GM21367 (cell line): ENCODE measurements around the gene RASGRP3.
A peak's percentile ranks its signal among the peaks of the same experiment; 100 is the strongest.
"Not testable (repeated sequence)": the region's sequence is repeated elsewhere in the genome, so short reads cannot be mapped to it uniquely, and the experiment has no call there.

Experiments
- ATAC-seq: cut with Tn5 transposase; IDR thresholded peaks from one replicate; pipeline ENCODE4 v1.9.1; 2021; ENCODE audit not compliant: unreplicated experiment

RASGRP3 gene

DNA sequence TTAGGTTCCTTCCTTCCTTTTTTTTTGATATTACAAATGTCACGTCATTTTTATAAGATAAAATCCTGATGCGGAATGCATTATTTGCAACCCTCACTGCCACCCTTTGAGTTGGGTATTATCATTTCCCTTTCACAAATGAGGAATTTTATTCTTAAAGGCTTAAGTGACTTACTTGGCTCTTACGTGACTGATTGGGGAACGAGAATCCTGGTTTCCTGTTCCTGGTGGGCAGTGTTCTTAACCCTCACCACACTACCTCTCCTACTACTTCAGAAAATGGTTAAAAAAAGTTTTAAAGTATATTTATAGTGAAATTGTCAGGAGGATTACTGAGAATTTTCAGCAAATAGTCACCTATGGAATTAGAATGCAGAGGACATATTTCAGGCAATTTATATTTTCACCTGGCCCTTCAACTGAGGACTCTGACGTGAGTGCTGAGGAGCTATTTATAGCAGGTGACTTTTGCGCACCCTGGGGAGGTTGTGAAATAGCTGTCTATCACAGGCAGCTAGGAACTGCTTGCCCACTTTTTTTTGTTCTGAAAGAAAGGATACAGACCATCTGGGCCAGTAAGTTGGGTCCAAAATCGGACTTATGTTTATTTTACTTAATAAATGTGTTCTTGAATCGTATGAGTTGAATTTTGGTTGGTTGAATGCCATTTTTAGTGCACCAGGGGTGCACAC, 18.7 kb upstream of the RASGRP3 start:
- peak; percentile 92 for ATAC-seq

DNA sequence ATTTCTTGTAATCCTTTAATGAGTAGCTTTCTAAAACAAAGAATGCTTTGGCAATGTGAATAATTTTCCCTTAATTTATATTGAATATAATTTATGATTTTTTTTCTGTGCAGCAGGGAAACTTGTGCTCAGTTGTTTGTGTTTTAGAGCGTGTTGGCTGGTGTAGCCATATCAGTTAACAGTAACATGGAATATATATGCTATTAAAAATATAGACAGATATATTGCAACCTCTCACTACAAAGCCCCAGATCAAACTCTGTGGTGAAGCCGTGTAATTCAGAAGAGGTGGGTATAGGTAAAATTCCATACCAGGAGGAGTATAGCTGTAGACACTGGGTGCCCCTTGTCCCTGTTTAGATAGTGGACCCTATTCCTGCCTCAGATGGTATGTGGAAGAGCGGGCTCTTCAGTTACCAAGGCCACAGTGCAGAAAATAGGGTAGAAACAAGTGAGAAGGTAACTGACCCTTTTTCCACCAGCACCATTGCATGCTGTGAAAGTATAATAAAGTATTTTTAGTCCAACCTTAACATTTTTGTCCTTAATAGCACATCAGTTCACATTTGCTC, 18.1 kb upstream of the RASGRP3 start:
- no peak for ATAC-seq

DNA sequence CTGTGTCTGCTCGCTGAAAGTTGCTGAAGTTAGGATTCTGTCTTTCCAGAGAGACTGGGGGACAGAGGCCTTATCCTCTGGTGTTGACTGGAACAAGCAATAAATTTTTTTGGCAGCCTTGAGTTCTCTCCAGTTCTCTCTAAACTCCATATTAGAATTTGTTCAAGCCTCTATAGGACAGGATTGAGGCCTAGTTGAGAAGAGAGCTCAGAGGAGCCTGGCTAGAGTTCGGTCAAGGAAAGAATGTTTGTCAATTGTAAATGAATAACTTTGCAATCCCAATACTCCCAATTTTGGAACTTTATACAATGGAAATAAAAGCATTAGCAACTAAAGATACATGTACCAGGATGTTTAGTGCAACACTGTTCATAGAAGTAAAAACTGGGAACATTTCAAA, 16.7 kb upstream of the RASGRP3 start:
- no peak for ATAC-seq

DNA sequence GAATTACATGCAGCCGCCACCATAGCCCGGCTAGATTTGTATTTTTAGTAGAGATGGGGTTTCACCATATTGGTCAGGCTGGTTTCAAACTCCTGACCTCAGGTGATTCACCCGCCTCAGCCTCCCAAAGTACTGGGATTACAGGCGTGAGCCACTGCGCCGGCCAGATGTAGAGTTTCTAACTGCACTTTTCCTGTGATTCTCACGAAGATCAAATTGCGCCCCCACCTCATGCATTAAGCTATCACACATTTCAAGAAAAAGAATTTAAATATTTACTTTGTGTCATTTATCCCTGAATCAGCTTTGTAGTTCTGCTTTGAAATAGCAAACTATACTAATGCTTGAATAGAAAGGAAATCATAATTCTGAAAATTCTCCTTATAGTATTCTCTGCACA, 13.9 kb upstream of the RASGRP3 start:
- not testable (repeated sequence) for ATAC-seq

DNA sequence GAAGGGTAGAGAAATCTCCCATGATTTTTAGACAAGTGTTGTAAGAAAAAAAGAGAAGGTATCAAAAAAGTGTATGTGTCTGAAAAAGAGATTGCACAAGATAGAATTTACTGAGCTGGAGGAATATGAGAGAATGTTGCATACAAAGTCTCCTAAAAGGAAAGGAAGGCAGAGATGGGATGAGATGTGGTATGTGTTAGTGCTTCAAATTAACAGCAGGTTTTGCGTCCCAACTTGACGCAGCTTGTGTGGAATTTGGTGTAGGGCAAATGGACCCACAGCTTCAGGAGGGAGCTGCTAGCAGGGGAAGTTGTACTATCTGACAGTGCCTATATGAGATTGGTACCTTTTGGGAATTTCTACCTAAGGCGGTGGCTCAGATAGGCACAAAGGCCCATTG, 9.0 kb upstream of the RASGRP3 start:
- ATAC-seq: no peak

DNA sequence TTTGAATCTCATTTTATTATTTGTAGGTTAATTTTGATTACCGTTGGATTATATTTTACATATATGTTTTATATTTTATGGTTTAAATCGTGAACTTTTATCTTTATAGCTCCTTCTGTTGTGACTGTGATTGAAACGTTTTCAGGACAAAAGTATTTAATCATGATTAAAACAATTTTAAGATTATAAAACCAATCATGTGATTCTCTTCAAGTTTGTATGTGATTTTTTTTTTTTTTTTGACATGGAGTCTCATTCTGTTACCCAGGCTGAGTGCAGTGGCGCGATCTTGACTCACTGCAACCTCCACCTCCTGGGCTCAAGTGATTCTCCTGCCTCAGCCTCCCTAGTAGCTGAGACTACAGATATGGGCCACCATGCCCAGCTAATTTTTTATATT, 7.2 kb upstream of the RASGRP3 start:
- no peak for ATAC-seq

DNA sequence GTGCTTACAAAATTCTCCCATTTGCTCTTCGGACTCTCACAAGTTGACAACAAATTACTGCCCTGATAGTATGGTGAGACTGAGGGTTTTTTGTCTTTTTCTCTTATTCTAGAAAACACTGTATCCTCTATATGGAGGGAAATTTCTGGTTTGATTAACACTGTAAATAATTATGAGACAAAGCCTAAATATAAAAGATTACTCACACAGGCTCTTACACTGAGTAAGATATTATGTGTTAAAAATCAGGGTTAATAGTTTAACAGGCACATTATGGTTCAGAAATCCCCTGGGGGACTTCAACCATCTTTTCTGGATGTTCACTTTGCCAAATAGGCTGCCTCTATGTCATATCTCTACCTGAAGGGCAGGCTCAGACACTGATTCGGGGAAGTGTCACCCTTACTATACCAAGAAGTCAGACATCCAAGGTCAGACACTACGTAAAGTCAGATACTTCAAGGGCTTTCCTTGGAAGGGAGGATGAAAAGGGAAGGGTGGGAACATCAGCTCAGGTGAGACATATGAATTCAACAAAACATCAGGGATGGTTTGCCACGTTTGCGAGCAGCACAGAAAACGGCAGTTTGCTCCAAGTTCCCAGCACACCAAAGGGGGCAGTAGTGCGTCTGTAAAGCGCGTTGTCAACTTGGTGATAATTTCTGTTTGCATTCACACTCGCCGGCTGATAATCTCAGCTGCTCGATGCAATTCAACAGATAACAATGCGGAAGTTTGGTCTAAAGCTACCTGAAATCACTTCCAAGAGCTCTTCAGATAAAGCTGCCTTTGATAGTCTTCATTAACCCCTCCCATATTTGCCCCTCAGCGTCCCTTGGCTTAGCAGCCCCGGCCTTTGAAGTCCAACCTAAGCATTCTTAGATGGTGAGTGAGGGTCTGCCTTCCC, 972 bp upstream of the RASGRP3 start:
- peak; percentile 42 for ATAC-seq

DNA sequence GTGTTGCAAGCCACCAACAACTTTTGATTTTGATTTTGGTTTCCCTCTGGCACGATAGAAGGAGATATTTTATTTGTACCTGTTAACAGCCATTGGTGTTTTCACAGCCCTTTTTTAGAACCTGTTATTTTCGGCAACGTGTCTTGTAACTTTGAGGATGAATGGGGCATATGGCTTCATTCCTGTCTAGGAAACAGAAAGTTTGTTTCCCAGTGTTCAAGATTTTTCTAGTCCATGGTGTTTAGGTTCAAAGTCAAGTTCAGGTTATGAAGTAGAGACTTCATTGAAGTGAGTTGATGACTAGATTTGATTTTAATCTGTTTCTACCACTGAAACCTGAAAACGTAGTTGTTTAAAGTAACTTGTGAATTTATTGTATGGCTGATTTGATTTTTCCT, 343 bp downstream of the RASGRP3 start:
- no peak for ATAC-seq

DNA sequence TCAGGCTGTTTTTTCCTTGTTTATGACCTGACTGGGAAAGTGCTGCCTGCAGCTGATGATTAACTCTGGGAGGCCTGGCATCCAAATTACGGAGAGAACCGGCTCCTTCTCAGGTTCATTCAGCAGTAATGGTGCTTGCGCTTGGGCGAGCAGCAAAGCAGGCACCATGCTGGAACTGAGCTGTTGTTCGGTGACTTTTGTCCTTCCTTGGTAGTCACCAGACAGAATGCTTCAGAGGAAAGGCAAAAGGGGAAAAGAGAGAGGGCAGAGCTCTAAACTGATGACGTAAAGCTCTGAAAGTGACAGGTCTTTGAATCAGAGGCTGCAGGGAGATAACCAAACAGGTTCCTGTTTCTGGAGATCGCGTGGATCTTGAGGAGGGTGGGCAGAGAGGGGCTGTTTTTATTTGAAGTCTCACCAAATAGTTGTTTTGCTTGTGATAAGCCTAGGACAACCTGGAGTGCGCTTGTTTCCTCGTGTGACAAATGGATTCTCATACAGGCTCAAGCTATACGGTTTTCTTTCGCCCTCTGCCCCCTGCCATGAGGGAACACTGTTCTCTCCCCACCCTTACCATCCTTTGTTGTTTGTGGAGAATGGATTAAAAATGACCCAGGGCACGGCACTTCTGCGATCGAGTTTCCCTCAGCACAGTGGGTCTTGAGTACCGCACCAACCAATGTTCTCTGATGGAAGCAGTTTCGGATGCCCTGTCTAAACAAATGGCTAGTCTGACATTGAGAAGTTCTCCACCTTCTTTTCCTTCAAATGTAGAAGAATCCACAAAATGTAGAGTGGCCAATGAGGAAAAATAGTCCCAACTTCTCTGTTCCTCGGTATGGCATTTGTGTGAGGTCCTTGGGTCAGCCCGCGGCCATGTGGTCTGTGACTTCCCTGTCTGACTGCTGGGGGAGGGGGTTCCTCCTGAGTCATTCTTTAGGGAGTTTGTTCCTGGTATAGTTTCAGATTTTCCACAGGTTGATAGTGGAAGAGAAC, 1.3 kb downstream of the RASGRP3 start:
- ATAC-seq: peak; percentile 29

DNA sequence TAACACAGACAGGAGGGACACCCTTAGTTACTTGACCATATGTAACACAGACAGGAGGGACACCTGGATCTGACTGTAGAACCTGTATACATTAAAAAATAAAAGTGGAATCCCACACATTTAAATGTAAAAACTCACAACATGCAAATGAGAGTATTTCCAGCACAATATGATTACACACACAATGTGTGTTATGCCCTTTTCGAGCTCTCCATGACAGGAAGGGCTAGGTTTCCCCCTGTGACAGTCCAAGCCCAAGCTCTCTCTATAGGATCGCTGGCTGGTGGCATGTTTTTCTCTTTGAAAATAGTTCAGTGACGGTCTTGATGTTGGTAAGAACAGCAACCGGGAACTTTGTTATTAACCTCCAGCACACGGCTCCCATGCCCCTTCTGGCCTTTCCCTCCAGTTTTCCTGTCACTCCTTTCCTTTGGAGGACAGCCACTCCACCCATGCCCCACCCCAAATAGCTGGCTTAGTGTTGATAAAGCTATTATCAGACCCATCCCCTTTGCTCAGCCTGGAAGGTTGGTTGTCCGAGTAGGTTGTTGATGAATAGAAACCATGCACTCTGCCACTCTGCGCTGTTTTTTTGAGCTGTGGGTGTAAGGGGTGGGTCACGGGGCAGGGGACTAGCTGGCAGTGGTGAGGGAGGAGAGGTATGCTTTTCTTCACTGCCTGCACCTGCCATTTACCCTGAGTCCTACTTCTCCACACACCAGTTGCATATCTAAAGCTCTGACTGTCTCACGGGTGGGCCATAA, 2.7 kb downstream of the RASGRP3 start:
- ATAC-seq: no peak

DNA sequence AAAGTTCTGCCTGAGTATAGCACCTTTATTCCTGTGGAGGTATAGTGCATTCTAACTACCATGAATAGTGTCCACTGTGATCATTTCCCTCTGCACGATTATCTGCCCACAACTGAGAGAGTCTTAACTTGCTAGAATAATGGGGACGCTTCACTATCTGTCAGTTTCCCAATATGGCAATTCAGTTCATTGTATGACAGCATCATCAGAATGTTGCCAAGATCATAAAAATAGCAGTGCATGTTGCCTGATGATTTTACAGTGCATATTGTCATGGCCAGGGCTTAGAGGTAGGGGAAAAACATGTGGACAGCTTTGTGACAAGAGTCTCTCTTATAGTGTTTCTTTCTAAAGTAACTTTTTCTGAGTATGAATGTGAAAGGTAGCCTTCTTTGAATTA, 6.1 kb downstream of the RASGRP3 start:
- no peak for ATAC-seq

DNA sequence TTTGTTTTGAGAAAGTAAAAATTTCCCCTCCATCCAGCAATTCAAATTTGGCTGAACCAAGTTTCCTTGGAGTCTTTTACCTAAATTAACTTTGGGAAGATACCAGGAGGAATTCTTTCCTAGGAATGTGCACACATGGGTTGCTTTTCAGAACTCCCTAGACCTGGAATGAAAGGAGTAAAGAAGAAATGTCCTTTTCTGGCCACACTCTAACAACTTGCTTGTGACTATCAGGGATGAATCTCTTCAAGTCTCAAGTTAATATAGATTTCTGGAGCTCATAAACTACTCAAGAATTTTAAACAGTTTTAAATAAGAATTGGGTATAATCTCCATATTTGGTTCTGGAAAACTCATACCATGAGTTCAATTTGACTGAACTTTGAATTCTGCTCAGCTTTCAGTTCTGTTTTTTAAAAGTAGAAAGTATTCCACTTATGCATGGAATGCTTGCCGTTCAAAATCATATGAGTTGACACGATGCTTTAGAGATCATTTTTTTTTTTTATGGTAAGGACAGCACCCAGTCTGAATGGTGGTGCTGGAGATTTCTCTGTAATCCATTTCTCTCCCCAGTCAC, 7.7 kb downstream of the RASGRP3 start:
- ATAC-seq: no peak

DNA sequence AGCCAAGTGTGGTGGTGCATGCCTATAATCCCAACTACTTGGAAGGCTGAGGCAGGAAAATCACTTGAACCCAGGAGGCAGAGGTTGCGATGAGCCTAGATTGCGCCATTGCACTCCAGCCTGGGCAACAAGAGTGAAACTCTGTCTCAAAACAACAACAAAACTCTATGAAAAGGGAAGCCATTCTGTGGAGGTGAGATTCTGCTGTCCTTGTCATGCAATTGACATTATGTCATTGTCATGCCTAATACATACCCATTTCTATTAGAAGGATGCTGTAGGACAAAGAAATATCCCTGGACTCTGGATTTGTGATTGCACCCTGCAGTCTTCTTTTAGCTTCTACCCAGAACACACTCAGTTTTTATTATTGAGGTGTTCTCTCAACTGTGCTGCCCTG, 8.6 kb downstream of the RASGRP3 start:
- ATAC-seq: no peak

DNA sequence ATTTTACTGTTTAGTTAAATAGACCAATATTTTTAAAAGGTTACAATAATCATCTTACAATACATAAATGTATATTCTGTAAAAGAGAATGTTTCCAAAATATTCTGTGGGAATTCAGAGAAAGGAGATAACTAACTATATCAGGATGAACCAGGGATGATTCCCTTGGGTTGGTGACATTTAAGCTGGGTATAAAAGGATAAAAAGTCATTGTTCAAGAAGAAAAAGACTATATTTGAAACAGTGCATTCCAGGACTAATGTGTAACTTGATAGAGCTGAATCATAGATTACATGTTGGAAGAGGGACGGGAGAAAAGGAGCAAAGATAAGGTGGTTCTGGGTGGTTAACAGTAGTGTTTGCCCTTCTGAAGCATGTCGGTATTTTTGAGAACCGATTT, 10.1 kb downstream of the RASGRP3 start:
- no peak for ATAC-seq

DNA sequence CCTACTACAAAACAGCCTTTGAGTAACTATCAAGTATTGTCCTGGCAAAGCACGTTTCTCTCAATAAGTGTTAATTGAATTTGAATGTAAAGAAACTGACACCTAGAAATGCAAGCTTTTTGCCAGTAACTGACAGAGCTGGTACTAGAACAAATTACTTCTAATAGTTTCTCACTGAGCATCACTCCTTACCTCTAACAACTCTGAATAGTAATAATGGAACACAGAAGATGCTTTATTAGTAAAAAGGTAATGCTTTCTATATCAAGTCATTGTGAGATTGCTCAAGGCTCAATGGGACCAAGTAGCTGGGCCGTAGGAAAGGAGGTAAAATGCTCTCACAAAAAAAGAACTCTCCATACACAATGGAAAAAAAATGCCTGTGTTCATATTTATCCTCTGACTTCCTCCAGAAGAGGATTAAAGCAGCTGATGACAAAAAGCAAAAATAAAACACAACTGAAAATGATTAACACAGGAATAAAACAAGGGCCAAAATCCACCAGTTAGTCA, 11.8 kb downstream of the RASGRP3 start:
- ATAC-seq: peak; percentile 27

DNA sequence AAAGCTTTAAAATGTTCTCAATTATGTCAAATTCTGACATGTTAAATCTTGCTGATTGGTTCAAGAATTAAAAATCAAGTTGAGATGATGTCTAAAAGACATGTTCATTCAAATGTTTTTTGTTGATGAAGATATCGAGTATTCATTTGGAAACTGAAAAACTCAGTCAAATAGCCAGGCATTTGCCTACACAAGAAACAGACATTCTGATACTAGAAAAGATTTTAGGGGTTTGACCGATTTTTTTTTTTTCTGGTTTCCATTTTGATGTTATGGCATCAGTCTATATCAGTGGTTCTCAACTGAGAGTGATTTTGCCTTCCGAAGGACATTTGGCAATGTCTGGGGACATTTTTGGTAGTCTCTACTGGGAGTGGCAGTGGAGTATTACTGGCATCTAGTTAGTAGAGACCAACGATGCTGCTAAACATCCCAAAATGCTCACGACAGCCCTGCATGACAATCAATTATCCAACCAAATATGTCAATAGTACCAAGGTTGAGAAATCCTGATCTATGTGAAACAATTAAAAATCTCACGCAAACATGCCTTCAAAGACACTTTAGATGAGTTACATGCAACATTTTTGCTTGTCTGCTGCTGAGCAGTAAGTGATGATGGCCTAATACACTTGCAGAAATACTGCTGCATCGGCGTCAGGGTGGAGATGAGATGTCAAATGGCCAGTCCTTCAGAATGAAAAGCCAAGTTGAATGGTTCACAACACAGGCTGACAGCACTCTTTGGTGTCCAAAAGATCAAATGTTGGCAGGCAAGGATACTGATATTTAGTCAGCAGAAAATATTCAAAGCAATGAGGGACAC, 12.5 kb downstream of the RASGRP3 start:
- ATAC-seq: peak; percentile 36

DNA sequence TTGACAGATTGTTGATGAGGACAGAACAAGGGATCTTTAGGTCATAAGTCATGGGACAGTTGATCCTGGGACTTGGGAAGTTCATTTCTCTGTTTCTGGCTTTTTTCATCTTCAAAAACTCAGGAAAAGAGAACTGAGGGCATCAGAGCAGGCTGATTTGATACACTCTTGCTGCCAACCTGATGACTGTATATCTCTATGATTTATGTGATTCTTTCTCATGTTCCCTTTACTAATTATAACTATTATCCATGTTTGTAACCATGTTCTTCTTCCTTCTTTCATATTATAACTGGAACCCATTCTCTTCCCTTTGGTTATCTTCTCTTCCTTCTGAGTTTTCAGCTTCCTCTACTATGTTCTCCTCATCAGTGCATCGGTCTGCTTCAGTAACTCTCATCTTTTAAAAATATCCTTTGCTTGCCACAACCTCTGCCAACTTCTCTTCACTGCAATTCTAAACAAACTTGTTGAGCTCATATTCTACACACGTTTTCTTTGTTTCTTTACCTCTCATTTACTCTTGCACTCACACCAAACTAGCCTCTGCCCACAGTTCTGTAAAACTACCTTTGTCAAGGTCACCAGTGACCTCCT, 13.5 kb downstream of the RASGRP3 start:
- ATAC-seq: no peak

DNA sequence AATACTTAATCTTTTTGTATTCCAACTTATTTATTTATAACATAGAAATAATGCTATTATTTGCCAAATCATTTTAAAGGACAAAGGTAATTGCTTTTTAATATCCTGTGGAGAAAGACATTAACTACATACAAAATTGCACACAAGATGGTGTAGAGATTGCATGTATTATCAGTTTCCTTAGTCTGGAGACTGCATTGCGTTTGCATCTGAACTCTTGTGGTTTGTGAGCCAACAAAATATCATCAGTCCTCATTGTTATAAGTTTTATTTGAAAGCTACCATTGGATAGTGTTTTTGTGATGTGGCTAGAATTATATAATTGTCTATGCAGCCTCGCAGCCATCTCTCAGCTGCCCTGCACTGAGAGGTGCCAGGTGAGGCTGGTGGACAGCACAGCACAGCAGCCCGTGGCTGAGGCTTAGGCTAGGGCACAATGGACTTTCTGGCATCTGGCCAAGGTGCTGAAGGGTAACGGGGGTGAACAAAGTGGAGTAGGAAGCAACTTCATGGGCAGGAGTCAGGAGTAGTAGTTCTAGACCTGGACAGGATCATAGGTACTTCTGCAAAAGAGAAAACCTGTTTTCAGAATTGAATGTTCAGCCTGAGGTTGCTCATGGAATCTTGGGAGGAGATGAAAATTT, 15.1 kb downstream of the RASGRP3 start:
- no peak for ATAC-seq
